Measurements from ENCODE around the gene MLLT3. TPM values are rescaled to one million over a fixed set of nuclear protein-coding genes. Genes with fewer than 3 reads are reported as not detected.

MLLT3 gene
- total and polyA plus RNA-seq, 2 of the 13 experiments (the other 11 are each of a cell fraction or from before 2014, with no cell fraction given), result 12.3 to 12.6 TPM

GRCh38 chr9:20492772-20493171 lies 129.5 kb downstream of the MLLT3 start:
- no peaks in the 10 kb centered on the region for H3K9me3 ChIP-seq (ENCODE audit: low read length)
- in situ Hi-C loops (cut with HindIII; ENCODE audit: extremely low pct_ligation_motif_present, low pct_unique_long_range_greater_than_20kb), result no loop called here
- no peaks in the 10 kb centered on the region for H3K36me3 ChIP-seq (replicated peaks in 1 of 2; ENCODE audit: control insufficient read depth in 1 of 2, insufficient read depth in 2 of 2, low read length in 2 of 2)
- BruUV-seq (replicated peaks), result no TSS peak
- ChIA-PET POLR2A (no interaction called here), CTCF (ENCODE audit: low intra/inter-chr PET ratio, low total read pairs) (no interaction called here)
- no peak overlapping the region for H3K9ac ChIP-seq (ENCODE audit: insufficient read depth, low read depth, low read length)
- DNase-seq (ENCODE audit: low spot score) (no peak), FAIRE-seq (no peak), ATAC-seq (no peak)
- H2AFZ ChIP-seq (ENCODE audit: low read length), result no peak overlapping the region
- intact Hi-C loops (cut with micrococcal nuclease; ENCODE audit: unreplicated experiment), result no loop called here
- no peaks in the 10 kb centered on the region for H3K27me3 ChIP-seq (ENCODE audit: control insufficient read depth in 1 of 2, insufficient read depth in 2 of 2, low read length in 2 of 2)
- H4K20me1 ChIP-seq (ENCODE audit: insufficient read depth, low read length), result no peaks in the 10 kb centered on the region
- H3K4me3 ChIP-seq (replicated peaks in 1 of 3; ENCODE audit: insufficient read depth in 1 of 3, low read depth in 2 of 3, low read length in 3 of 3), result no peak overlapping the region
- no peak overlapping the region for H3K27ac ChIP-seq (ENCODE audit: extremely low read length, insufficient read depth, low read length)
- peaks cover 6% of the 10 kb centered on the region; the same call in 1 of the 2 replicates for H3K4me1 ChIP-seq (ENCODE audit: insufficient read depth, low read length)
- H3K4me2 ChIP-seq (ENCODE audit: low read depth, low read length), result no peak overlapping the region
- WGBS (ENCODE audit: low lambda C conversion rate), result 38% methylated on average over 1 of the region's 1 CpG
- H3K79me2 ChIP-seq (ENCODE audit: insufficient read depth, low read length), result peaks cover 1% of the 10 kb centered on the region
- no peak for TF ChIP-seq PHF5A (CRISPR knock-in tag; IDR thresholded peaks at IDR 0.05; ENCODE audit: low read depth, unreplicated experiment)
- TF ChIP-seq ZNF331 (CRISPR knock-in tag; IDR thresholded peaks at IDR 0.05), result no peak
- no peak for TF ChIP-seq PLSCR1 (CRISPR knock-in tag; IDR thresholded peaks at IDR 0.05; ENCODE audit: borderline replicate concordance)
- no peak for TF ChIP-seq ZNF3 (CRISPR knock-in tag; IDR thresholded peaks at IDR 0.05)
- TF ChIP-seq PBX2 (CRISPR knock-in tag; IDR thresholded peaks at IDR 0.05), result no peak
- TF ChIP-seq GPBP1L1 (CRISPR knock-in tag; IDR thresholded peaks at IDR 0.05), result no peak
- TF ChIP-seq LCORL (IDR thresholded peaks at IDR 0.05), result no peak
- no peak for TF ChIP-seq LCORL (CRISPR knock-in tag; IDR thresholded peaks at IDR 0.05)
- TF ChIP-seq AKAP8 (CRISPR knock-in tag; IDR thresholded peaks at IDR 0.05), result no peak
- TF ChIP-seq MAF1 (CRISPR knock-in tag; IDR thresholded peaks at IDR 0.05; ENCODE audit: borderline replicate concordance), result no peak
- no peak for TF ChIP-seq ZNF230 (CRISPR knock-in tag; IDR thresholded peaks at IDR 0.05)
- TF ChIP-seq TIGD3 (CRISPR knock-in tag; IDR thresholded peaks at IDR 0.05; ENCODE audit: borderline replicate concordance), result no peak
- no peak for TF ChIP-seq SIX1 (CRISPR knock-in tag; IDR thresholded peaks at IDR 0.05; ENCODE audit: borderline replicate concordance)
- TF ChIP-seq ZNF503 (CRISPR knock-in tag; IDR thresholded peaks at IDR 0.05), result no peak
- TF ChIP-seq NFE2L1 (CRISPR knock-in tag; IDR thresholded peaks at IDR 0.05; ENCODE audit: borderline replicate concordance), result no peak
- no peak for TF ChIP-seq ZNF737 (CRISPR knock-in tag; IDR thresholded peaks at IDR 0.05; ENCODE audit: borderline replicate concordance)
- no peak for TF ChIP-seq ZMYM4 (CRISPR knock-in tag; IDR thresholded peaks at IDR 0.05)
- TF ChIP-seq HNRNPK (IDR thresholded peaks at IDR 0.05; ENCODE audit: low read depth, low read length, poor library complexity, severe bottlenecking), result no peak
- no peak for TF ChIP-seq SRSF1 (optimal IDR thresholded peaks at IDR 0.05; ENCODE audit: low read depth, low read length)

All from HepG2 (cell line).